HG03025 (cell line): Measurements from ENCODE around the gene C1orf167.

Experiments used
- ATAC-seq: cut with Tn5 transposase; IDR thresholded peaks from one replicate; pipeline ENCODE4 v1.9.1; 2021; ENCODE audit warnings: mild to moderate bottlenecking, moderate library complexity; ENCODE audit not compliant: unreplicated experiment, low FRiP score

C1orf167 gene

GRCh38 chr1:11784256-11784992, 22.4 kb downstream of the C1orf167 start:
- ATAC-seq = no peak

- ATAC-seq = no peak
Measured at GRCh38 chr1:11784993-11785769, 23.2 kb downstream of the C1orf167 start.

- no peak for ATAC-seq
Measured at GRCh38 chr1:11786168-11786567, 24.2 kb downstream of the C1orf167 start.

GRCh38 chr1:11787251-11787803, 25.3 kb downstream of the C1orf167 start:
- ATAC-seq = no peak

- no peak for ATAC-seq
Measured at GRCh38 chr1:11787804-11788436, 25.9 kb downstream of the C1orf167 start.

DNA sequence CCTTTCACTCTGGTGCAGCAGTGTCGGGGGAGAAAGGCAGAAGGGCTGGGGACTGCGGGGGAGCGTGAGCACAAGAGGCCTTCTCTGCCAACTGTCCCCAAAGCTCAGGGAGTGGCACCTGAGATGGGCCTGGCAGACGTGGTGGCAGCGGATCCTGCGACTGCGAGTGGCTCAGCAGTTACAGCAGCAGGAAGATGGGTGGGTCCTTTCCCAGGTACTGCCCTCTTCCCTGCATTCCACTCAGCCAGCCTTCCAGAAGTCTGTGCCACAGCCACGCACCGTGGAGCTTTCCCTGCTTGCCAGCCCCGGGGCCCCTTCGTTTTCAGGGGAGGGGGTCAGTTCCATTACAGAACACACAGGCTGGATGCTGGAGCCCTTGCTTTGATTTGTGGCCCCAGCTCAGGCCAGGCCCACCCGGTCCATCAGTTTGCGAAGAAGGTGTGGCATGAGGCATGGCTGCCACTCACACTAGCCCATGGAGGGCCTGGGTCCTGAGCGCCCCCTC, 26.6 kb downstream of the C1orf167 start:
- ATAC-seq = no peak

GRCh38 chr1:11789126-11790067, 27.4 kb downstream of the C1orf167 start:
- no peak for ATAC-seq

- ATAC-seq = no peak
Measured at GRCh38 chr1:11790101-11790879, 28.3 kb downstream of the C1orf167 start.

DNA sequence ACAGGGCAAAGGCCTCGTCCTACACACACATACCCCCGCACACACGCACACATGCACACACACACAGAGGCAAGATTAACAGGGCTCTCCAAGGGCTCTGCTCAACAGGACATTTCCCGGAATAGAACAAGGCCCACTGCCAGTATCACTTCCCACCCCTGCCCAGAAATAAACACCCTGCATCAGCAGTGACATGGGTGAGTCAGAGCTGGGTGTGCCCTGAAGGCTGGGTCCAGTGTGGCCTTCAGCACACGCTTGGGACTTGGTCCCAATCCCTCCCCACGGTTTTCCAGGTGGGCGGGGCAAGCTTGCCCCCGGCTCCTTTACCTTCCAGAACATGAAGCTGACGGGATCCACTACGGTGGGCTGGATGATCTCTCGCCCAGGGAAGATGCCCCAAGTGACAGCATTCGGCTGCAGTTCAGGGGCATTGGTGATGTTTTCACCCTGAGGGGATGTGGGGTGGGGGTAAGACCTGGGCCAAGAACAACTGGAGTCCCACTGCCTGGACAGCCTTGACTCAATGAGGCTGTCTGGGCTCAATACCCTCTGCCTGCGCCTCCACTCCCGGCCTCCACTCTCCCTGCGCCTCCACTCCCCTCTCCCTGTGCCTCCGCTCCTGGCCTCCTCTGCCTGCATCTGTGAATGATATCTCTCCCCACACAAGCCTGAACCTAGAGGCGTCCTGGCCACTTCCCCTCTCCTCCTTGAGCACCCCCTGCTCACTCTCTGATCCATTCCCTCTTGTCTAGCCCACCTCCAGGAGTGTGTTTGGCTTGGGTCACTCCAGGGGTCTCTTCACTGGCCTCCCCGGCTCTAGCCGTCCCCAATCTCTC, 29.1 kb downstream of the C1orf167 start:
- no peak for ATAC-seq

- ATAC-seq = no peak
Measured at GRCh38 chr1:11792106-11792505, 30.1 kb downstream of the C1orf167 start.

- ATAC-seq = no peak
Measured at GRCh38 chr1:11793819-11794218, 31.8 kb downstream of the C1orf167 start.

- no peak for ATAC-seq
Measured at GRCh38 chr1:11794446-11795237, 32.6 kb downstream of the C1orf167 start.

- no peak for ATAC-seq
Measured at GRCh38 chr1:11795238-11795890, 33.4 kb downstream of the C1orf167 start.

DNA sequence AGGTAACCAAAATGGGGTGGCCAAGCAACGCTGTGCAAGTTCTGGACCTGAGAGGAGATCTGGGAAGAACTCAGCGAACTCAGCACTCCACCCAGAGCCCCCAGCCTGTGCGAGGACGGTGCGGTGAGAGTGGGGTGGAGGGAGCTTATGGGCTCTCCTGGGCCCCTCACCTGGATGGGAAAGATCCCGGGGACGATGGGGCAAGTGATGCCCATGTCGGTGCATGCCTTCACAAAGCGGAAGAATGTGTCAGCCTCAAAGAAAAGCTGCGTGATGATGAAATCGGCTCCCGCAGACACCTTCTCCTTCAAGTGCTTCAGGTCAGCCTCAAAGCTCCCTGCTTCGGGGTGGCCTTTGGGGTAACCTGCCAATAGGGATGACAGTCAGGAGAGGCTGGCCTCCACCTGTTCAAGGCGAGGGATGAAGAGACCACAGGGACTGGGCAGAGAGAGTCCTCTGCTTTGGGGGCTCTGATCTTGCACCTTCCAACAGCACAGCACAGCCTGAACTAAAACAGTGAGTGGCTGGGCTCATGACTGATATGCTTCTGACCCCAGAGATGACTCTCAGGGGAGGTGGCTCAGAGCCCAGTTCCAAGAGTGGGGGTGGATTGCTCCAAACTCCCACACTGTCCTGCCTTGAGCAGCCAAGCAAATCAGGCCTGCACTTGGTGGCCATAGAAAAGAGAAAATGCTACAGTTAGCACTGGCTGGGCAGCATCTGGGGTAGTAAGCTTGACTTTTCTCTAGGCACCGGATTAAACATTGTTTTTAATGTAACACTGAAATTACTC, 34.2 kb downstream of the C1orf167 start:
- ATAC-seq = no peak

- no peak for ATAC-seq
Measured at GRCh38 chr1:11797525-11798216, 35.7 kb downstream of the C1orf167 start.

- no peak for ATAC-seq
Measured at GRCh38 chr1:11799099-11799498, 37.1 kb downstream of the C1orf167 start.
